Mesenteric fat pad (tissue), 1 donor: ENCODE data around the gene UBTF. TPM values are rescaled to one million over a fixed set of nuclear protein-coding genes. Genes with fewer than 3 reads are reported as not detected.

Experiments
- DNase-seq: peaks from one replicate; pipeline ENCODE4 v3.0.0-alpha.2; 2020; ENCODE audit warnings: low spot score
- total RNA-seq: library from RNA; stranded (reverse); fragmentation: NEBNext Ultra II Directional; extraction: Animal tissue kit (Norgen Biotek cat#: 25700); gene quantifications from one replicate; pipeline ENCODE4 v1.2.1, GENCODE V29; 2021
- donor health status: DM: yes; HTN: yes; CAD: no.

UBTF gene
- total RNA-seq, 1 donor from 2014 or later, result 41.2 TPM

- DNase-seq, result no peak
These were observed 5.3 kb downstream of the UBTF start for GRCh38 chr17:44214230-44214494.

DNA sequence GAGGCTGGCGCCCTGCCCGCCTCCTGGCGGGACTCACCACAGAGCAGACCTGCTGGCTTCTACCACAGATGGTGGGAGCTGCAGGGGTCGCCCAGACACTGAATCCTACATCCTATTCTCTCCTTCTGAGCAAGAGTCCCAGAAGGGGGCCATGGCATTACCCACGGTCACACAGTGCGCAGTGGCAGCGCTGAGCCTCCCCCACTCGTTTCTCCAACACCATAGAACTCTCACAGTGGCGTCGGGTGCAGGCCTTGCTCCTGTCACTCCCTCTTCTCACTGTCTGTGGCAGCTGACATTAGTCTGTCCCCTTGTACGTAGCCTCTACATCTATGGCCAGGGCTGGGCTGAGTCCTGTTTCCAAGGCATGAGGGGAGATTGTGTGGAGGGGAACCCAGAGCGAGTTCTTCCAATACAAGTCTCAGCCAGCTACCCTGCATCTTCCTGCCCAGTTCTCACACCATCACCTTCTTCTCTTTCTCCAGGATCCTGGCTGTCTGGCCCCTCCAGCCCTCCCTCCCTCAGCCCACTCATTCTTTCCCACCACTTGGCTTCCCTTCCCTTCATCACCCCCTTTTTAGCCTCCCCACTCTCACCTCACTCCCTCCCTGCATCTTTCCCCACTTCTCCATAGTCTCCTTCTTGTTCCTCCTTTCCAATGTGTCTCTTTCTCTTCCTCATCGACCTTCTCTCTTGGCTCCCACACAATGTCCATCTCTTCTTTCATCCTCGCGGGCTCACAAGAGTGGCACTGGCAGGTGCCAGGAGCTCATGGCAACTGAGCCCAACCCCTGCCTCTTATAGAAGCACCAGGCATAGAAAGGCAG is 5.9 kb downstream of the UBTF start:
- no peak for DNase-seq

GRCh38 chr17:44212507-44213402 is 6.7 kb downstream of the UBTF start:
- DNase-seq, result no peak

DNA sequence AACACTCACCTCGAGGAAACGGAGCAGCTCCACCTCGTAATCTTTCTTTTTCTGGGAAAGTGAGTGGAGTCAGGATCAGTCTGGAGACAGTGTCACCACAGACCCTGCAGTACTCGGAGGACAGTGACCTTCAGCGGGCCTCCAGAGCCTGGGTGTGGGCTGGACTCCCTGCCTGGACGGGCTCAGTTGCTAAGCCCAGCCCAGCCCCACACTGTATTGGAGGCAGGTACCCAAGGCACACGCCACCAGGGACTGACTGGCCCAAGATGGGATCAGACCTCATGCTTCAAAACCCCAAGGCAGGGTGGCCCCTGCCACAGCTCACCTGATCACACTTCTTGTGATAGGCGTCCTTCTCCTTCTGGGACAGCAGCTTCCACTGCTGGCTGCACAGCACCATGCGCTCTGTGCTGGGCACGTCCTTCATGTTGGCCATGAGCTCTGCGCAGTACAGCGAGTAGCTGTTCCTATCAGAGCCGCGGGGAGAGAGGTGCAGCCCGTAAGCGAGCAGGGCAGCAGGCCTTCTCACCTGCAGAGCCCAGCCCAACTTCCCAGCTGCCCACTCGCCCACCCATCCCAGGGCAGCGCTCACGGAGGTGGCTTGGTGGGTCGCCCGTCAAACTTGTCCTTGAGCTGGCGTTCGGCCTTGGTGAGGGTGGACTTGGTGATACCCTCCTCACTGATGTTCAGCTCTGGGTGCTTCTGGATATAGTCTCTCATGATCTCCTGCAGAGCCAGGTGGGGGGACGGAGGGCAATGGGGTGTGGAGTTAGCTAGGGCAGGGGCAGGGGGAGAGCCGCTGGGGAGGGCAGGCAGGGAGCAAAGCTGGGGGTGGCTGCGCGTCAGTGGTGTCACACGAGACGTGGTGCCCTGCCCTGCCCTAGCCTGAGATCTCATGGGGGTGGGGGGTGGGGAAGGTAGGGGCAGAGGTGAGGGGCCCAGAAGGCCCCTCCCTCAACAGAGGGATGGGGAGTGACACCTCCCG is 7.9 kb downstream of the UBTF start:
- no peak for DNase-seq

DNA sequence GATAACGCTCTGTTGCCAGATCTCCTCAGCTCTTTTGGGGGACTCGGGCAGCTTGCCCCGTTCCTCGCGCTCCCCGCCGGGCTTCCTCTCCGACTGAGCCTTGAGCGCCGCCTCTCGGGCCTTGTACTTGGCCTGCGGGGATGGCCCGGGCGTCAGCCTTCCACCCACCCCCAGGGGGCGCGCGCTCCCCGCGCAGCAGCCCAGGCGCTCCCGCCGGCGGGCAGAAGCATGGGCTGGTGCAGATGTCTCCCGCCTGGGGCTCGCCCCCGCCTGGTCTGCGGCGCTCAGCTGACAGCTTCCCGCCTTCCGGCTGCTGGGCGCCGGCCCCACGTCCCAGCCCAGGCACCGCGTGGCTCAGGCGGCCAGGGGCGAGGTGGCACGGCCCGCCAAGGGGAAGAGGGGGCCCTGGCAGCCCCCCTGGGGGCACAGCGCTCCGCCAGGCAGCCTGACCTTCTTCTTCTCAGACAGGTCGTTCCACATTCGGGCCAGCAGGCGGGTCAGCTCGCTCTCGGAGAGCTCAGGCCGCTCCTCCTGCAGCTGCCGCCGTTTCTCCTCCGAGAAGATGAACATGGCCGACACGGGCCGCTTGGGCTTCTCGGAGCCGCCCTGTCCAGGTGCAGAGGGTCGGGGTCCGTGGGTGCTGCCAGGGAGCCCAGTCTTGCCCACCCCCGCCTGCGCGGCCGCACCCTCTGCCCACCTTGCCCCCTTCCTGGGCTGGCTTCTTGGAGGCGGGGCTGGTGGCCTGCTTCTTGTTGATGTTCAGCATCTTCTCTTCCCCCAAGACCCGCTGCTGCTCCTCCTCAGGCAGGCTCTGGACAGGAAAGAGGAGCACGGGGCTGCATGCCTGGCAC is 8.9 kb downstream of the UBTF start:
- peak; percentile 97 for DNase-seq

- DNase-seq, result no peak
These were observed 9.6 kb downstream of the UBTF start for GRCh38 chr17:44209786-44210341.

DNA sequence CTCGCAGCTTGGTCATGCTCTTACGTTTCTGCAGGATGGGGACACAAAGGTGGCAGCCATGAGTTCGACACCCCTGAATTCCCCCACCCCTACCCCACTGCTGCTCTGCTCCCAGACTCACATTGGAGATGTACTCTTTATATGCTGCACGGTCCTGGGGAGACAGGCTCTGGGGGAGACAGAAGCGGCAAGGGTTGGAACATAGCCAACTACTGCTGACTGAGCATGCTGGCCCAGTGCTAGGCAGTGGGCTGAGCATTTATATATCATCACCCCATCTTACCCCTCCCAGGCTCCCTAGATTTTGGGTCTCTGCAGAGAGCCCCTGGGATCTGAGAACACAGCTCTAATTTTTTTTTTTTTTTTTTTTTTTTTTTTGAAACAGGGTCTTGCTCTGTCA is 11.7 kb downstream of the UBTF start:
- no peak for DNase-seq

DNA sequence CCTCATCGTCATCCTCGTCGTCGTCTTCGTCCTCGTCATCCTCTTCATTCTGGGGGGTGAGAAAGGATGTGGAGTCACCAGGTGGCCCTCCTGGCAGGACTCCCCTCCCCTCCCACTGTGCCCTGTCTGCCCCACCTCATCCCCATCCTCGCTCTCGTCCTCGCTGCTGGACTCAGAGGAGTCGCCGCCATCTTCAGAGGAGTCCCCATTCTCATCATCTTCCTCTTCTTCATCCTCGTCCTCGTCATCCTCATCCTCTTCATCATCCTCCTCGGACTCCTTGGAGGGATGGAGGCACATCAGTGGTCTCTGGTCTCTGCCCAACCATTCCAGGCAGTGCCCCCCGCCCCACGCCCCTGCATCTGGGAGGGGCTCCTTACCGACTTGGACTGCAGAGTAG is 12.2 kb downstream of the UBTF start:
- DNase-seq, result no peak

- no peak for DNase-seq
These were observed 12.7 kb downstream of the UBTF start for GRCh38 chr17:44206825-44207155.

- no peak for DNase-seq
These were observed 13.3 kb downstream of the UBTF start for GRCh38 chr17:44205962-44206824.

- no peak for DNase-seq
These were observed 15.0 kb downstream of the UBTF start for GRCh38 chr17:44204441-44204882.

GRCh38 chr17:44203731-44204440 is 15.6 kb downstream of the UBTF start:
- no peak for DNase-seq

DNA sequence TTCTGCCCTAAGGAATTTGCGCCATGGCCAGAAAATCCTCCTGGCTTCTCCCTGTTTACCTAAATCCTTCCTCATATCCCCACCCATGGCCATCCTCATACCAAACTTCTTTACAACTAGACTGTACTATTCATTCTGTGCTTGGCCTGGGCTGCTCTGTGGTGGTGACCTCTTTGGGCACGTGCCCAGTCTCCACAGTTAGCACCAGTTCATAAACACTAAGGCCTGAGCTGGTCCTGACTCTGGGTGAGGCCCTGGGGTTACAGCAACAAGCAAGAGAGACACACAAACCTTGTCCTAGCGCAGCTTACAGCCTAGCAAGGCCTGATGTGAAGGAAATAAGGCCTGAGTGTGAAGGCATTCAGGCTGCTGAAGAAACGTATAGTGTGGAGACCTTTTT is 16.7 kb downstream of the UBTF start:
- no peak for DNase-seq

DNA sequence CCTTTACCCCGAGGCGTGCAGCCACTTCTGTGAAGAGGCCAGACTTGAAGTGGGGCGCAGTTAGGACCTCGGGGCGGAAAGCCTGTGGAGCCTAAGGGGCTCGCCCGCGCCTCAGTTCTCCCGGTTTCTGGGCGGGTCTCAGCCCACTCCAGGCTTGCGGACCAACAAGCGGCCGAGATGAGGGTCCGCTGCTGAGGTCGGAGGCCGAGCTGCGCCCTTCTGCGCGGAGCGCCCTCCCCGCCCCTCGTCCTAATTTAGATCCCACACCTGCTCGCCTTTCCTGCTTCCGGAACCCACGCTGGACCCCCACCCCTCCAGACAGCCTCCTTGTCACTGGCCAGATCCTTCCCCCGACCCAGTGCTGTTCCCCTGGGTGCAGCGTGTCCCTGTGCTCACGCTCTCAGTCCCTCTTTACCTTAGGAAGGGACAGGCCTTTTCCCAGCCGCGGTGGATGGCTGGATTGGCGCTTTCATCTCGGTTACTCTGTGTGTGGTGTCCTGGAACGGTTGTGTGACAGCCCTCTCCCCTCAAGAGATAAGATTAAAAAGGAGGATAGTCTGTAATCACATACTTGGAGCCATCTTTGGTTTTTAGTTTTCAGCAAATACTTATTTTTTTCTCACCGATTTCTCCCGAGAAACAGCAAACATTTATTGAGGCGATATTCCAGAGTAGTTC is 18.9 kb downstream of the UBTF start:
- DNase-seq, result no peak

GRCh38 chr17:44199553-44200477 is 19.7 kb downstream of the UBTF start, which contains the start of gene ATXN7L3:
Gene ATXN7L3 (minus strand): TSS chr17:44199884. CDS start chr17:44198070, 1,814 bp downstream.
- DNase-seq, result peak; percentile 100

DNA sequence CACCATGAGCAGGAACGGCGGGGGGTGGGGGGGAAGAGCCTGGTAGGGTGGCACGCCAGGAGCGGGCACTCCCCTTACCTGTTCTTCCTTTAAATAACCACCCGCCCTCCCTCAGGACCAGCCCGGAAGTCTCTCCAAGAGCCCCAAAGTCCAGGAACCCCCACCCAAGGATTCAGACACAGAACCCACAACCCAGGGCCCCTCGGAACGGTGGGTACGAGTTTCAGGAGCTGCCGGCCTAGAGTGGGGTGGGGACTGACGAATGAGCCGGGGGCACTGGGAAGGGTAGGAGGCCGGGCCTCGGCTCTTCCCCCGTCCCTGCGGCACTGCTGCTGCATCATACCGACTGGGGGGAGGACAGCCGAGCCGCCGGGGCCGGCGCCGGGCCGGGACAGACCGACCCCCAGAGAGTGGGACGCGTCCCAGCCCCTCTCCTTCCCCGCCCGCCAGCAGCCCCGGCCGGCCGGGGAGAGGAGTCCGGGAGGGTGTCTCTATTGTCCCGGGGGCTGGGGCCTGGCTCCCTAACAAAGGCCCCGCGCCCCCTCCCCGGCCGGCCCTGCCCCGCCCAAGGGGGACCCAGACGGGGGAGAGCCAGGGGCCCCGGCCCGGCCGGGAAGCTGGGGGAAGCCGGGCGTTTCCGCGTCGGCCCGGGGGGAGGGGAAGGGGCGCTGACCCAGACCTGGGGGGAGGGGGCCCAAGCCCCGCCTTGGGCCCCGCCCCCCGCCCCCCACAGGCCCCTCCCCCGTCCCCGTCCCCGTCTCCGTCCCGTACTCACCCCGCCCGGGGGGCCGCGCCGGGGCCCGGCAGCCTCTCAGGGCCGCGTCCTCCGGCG is 20.5 kb downstream of the UBTF start:
- peak; percentile 93 for DNase-seq
